ENCODE results near the gene BMS1. TPM values are rescaled to one million over a fixed set of nuclear protein-coding genes. Genes with fewer than 3 reads are reported as not detected.

BMS1 gene
- total RNA-seq, 1 donor from 2014 or later = 16.2 TPM

- H3K4me1 Mint-ChIP-seq (ENCODE audit: unreplicated experiment) = peaks cover 9% of the 10 kb centered on the region
- peaks cover 46% of the 10 kb centered on the region for H3K27me3 Mint-ChIP-seq (ENCODE audit: unreplicated experiment)
- no peak overlapping the region for H3K27ac Mint-ChIP-seq (ENCODE audit: unreplicated experiment)
- no peaks in the 10 kb centered on the region for H3K9me3 Mint-ChIP-seq (ENCODE audit: unreplicated experiment)
- peak overlapping the region; percentile 50 for H3K4me3 Mint-ChIP-seq (ENCODE audit: unreplicated experiment)
- DNase-seq (ENCODE audit: extremely low spot score, unreplicated experiment) = no peak
- H3K36me3 Mint-ChIP-seq (ENCODE audit: unreplicated experiment) = no peaks in the 10 kb centered on the region
- no peak for TF ChIP-seq CTCF (IDR thresholded peaks at IDR 0.05)
Observed at GRCh38 chr10:42755556-42756093, 27.0 kb upstream of the BMS1 start.

GRCh38 chr10:42767906-42768305 is 14.7 kb upstream of the BMS1 start:
- H3K27me3 Mint-ChIP-seq (ENCODE audit: unreplicated experiment) = peaks cover 23% of the 10 kb centered on the region
- H3K36me3 Mint-ChIP-seq (ENCODE audit: unreplicated experiment) = no peaks in the 10 kb centered on the region
- no peaks in the 10 kb centered on the region for H3K9me3 Mint-ChIP-seq (ENCODE audit: unreplicated experiment)
- no peak overlapping the region for H3K27ac Mint-ChIP-seq (ENCODE audit: unreplicated experiment)
- H3K4me1 Mint-ChIP-seq (ENCODE audit: unreplicated experiment) = no peaks in the 10 kb centered on the region
- no peak for DNase-seq (ENCODE audit: extremely low spot score, unreplicated experiment)
- H3K4me3 Mint-ChIP-seq (ENCODE audit: unreplicated experiment) = no peak overlapping the region
- TF ChIP-seq CTCF (IDR thresholded peaks at IDR 0.05) = no peak

GRCh38 chr10:42768581-42769152 is 13.9 kb upstream of the BMS1 start:
- Mint-ChIP-seq H3K4me3 (ENCODE audit: unreplicated experiment) (no peak overlapping the region), H3K9me3 (ENCODE audit: unreplicated experiment) (no peaks in the 10 kb centered on the region), H3K27ac (ENCODE audit: unreplicated experiment) (no peak overlapping the region), H3K36me3 (ENCODE audit: unreplicated experiment) (no peaks in the 10 kb centered on the region), H3K27me3 (ENCODE audit: unreplicated experiment) (peaks cover 15% of the 10 kb centered on the region), H3K4me1 (ENCODE audit: unreplicated experiment) (no peaks in the 10 kb centered on the region)
- TF ChIP-seq CTCF (IDR thresholded peaks at IDR 0.05) = no peak
- no peak for DNase-seq (ENCODE audit: extremely low spot score, unreplicated experiment)

GRCh38 chr10:42769173-42769572 is 13.4 kb upstream of the BMS1 start:
- Mint-ChIP-seq H3K9me3 (ENCODE audit: unreplicated experiment) (no peaks in the 10 kb centered on the region), H3K36me3 (ENCODE audit: unreplicated experiment) (no peaks in the 10 kb centered on the region), H3K4me3 (ENCODE audit: unreplicated experiment) (no peak overlapping the region), H3K27me3 (ENCODE audit: unreplicated experiment) (peaks cover 14% of the 10 kb centered on the region), H3K27ac (ENCODE audit: unreplicated experiment) (no peak overlapping the region), H3K4me1 (ENCODE audit: unreplicated experiment) (no peaks in the 10 kb centered on the region)
- DNase-seq (ENCODE audit: extremely low spot score, unreplicated experiment) = no peak
- no peak for TF ChIP-seq CTCF (IDR thresholded peaks at IDR 0.05)

GRCh38 chr10:42769673-42770072 is 12.9 kb upstream of the BMS1 start:
- Mint-ChIP-seq H3K4me1 (ENCODE audit: unreplicated experiment) (no peaks in the 10 kb centered on the region), H3K4me3 (ENCODE audit: unreplicated experiment) (no peak overlapping the region), H3K27me3 (ENCODE audit: unreplicated experiment) (peaks cover 11% of the 10 kb centered on the region), H3K9me3 (ENCODE audit: unreplicated experiment) (no peaks in the 10 kb centered on the region), H3K36me3 (ENCODE audit: unreplicated experiment) (no peaks in the 10 kb centered on the region), H3K27ac (ENCODE audit: unreplicated experiment) (no peak overlapping the region)
- no peak for TF ChIP-seq CTCF (IDR thresholded peaks at IDR 0.05)
- no peak for DNase-seq (ENCODE audit: extremely low spot score, unreplicated experiment)
